NCI-H774 (cell line): ENCODE data around the gene TERT.

Experiments used
- DNase-seq: peaks from one replicate; lab custom pipeline; 2025; lab: John Stamatoyannopoulos, UW

The TERT gene

DNA sequence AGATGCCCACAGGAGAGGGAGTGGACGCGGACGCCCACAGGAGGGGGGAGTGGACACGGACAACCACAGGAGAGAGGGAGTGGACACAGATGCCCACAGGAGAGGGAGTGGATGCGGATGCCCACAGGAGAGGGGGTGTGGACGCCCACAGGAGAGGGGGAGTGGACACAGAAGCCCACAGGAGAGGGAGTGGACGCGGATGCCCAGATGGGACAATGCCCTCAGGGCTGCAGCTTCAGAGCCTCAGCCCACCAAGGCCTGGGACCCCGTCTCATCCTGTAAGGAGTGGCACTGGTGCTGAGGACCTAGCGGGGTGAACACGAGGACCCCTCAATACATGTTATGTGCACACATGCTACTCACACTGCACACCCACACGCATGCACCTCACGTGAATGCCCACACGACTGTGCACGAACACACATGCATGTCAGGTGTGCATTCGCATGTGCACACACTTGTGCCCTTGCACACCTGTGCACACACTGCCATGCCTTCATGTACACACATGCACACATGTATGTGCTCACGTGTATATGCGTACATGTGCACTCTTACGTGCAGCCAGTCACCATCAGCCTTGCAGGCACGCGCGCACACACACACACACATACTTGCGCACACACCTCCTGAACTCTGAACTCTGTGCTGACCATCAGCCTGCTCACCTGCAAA, 34.9 kb downstream of the TERT start:
- DNase-seq = no peak

- no peak for DNase-seq
Measured at GRCh38 chr5:1257841-1258240, 37.0 kb downstream of the TERT start.

DNA sequence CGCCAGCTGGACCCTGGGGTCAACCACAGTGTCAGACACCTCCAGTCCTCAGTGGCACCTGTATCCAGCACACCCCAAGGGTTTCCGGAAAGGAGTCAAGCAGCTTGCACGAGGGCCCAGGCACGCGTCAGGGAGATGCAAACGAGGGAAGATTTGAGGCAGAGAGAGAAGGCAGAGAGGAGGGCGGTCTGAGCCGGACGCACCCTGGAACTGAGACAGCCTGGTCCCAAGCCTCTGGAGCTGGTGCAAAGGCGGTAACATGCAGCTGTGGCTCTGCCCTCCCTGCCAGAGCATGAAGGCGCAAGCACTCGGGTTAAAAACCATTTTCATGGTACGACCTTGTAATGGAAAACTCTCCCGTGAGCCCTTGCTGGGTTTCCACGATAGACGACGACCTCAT, 37.5 kb downstream of the TERT start:
- no peak for DNase-seq

DNA sequence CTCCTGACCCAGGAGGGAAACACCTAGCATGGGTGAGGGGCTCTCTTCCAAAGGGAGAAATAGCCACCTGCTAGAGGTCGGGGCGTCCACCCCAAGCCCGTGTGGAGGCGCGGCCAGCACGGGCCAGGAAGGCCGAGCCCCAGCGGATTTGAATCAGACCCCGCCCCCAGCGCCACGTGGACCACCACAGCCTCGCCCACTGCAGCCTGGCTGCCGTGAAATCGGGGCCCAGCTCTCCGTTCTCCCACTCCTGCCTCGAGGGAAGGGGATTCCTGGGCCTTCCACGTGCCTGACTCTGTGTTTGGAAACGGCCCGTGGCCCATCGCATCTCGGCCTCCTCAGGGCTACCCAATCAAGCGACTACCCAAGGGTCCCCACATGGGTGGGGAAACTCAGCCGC, 38.1 kb downstream of the TERT start:
- no peak for DNase-seq

- no peak for DNase-seq
Measured at GRCh38 chr5:1255081-1255561, 39.7 kb downstream of the TERT start.

DNA sequence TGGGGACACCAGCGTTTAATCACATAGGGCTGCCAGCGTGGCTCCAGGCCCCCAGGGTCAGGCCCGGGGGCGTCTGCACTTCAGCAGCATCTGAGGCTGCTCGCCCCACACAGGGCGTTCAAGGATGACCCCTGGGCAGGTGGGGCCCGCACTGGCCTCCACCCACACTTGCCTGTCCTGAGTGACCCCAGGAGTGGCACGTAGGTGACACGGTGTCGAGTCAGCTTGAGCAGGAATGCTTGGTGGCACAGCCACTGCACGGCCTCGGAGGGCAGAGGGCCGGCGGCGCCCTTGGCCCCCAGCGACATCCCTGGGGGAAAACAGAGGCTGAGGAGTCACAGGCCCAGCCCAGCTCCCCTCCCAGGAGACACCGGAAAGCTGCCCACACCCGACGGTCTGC, 40.7 kb downstream of the TERT start:
- DNase-seq = no peak

DNA sequence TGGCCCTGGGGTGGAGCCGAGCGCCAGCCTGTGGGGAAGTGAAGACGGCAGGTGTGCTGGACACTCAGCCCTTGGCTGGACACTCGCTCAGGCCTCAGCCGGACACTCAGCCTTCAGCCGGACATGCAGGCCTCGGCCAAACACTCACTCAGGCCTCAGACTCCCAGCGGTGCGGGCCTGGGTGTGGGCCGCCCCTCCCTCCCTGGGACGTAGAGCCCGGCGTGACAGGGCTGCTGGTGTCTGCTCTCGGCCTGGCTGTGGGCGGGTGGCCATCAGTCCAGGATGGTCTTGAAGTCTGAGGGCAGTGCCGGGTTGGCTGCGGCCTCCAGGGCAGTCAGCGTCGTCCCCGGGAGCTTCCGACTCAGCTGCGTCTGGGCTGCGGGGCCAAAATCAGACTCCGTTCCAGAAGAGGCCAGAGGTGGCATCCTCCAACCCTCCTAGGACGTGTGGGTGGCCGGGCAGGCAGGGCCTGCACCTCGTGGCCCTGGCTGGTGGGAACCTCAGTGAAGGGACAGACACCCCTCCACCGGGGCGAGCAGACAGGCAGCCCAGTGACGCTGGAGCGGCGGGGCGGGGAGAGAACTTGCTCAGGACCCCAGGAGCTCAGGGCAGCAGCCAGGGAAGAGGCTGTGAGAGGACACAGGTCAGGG, 41.3 kb downstream of the TERT start:
- no peak for DNase-seq

DNA sequence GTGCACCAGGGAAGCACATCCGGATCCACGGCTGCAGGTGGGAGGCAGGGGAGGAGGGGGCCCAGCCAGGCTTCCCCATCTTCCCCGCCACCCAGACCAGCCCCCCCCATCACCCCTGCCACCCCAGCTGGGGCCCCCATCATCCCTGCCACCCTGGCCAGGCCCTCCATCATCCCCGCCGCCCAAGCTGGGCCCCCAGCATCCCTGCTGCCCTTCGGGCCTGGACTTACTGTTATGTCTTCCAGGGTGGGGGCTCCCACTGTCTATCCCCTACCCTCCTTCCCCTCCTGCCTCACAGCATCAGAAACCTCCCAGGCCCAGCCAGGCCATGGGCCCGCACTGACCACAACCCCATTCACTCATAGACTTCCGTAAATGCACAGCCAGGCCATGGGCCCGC, 42.2 kb downstream of the TERT start:
- DNase-seq = no peak

DNA sequence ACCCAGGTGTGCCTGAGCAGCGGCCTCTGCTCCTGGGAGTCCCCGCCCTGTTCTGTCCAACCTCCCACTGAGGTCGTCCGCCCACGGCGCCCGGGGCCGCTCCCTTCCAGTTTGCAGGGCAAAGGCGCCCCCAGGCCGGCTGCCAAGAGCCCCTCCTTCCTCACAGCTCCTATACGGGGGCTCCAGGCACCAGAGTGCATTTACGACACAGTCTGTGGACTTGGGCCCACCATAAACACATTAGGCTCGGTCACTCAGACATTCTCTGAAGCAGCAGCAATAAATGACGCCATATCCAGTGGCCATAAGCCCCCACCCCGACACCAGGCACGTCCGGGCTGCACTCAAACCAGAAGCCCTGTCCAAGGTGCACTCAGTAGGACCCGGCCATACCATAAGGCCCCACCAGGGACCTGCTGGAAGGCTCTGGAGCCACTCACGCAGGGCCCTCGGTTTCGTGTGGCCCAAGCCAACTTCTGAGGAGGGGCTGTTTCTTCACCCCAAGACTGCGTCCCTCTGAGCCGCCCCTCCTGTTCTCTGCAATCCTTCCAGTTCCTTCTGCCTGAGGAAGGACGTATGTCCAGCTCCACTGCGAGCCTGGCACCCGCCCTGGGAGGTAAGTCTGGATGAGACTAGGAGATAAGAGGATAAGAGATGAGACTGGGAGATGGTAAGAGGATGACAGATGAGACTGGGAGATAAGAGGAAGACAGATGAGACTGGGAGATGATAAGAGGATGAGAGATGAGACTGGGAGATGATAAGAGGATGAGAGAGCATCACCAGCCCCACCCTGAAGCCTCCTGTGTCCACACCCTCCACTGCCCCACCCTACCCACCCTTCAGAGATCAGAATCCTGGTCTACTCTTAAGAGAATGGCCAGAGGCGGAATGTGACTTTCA, 42.9 kb downstream of the TERT start:
- DNase-seq = no peak

GRCh38 chr5:1249366-1250280, 45.2 kb downstream of the TERT start:
- DNase-seq = no peak

- DNase-seq = no peak
Measured at GRCh38 chr5:1247811-1248210, 47.1 kb downstream of the TERT start.

DNA sequence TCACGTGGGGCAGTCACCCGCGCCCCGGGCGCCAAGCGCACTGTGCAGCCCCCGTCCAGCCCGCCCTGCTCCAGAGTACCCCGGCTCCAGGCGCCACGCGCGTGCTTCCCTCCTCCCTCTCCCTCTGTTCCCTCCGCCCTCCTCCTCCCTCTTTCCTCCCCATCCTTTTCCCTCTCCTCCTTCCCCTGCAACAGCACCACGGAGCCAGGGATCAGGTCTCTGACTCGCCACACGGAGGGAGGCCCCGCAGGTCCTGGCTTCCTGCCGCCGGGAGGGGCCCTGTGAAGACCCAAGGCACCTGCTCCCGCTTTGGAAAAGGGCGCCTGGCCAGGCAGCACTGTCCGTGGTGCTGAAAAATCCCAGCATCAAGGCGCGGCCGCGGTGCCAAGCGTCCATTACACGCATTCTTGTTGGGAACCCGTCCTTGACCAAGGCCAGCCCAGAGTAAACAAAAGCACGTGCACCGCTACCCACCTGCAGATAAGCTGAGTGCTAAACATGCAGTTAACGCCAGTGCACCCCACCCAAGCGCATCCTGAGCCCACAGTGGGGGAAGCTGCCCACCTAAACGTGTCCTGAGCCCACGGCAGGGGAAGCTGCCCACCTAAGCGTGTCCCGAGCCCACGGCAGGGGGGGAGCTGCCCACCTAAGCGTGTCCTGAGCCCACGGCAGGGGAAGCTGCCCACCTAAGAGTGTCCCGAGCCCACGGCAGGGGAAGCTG, 48.0 kb downstream of the TERT start:
- DNase-seq = no peak

GRCh38 chr5:1245905-1246576, 48.8 kb downstream of the TERT start:
- DNase-seq = no peak

DNA sequence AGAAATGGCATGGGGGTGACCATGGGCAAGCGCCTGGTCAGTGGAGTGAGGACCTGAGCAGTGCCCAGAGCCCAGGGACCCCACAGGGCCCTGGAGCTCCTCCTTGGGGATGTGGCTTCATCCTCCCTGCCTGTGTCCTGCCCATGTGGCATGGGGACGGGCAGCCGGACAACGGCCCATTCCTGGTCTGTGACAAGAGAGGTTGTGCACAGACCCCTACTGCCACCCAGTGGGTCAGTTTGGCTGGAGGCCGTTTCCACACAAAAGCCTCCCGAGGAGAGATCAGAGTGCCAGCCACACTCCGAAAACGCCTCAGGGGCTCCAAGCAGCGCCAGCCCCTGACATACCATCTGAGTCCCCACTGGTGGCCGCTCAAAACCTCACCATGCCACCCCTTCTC, 49.9 kb downstream of the TERT start:
- DNase-seq = no peak

DNA sequence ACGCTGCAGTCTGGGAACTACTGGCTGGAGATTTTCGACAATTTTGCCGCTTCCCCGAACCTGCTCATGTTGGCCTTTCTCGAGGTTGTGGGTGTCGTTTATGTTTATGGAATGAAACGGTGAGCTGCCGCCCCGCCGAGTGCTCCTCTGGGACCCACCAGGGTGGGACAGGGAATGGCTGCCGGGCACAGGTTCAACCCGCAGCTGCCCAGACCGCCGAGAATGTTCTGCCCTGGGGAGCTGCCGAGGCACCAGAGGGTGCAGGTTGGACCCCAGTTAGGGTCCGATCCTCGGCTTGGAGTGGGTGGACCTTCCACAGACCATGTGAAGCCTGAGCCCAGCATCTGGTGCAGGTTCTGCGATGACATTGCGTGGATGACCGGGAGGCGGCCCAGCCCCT, 50.6 kb downstream of the TERT start:
- DNase-seq = no peak

GRCh38 chr5:1243487-1244130, 51.3 kb downstream of the TERT start:
- no peak for DNase-seq

DNA sequence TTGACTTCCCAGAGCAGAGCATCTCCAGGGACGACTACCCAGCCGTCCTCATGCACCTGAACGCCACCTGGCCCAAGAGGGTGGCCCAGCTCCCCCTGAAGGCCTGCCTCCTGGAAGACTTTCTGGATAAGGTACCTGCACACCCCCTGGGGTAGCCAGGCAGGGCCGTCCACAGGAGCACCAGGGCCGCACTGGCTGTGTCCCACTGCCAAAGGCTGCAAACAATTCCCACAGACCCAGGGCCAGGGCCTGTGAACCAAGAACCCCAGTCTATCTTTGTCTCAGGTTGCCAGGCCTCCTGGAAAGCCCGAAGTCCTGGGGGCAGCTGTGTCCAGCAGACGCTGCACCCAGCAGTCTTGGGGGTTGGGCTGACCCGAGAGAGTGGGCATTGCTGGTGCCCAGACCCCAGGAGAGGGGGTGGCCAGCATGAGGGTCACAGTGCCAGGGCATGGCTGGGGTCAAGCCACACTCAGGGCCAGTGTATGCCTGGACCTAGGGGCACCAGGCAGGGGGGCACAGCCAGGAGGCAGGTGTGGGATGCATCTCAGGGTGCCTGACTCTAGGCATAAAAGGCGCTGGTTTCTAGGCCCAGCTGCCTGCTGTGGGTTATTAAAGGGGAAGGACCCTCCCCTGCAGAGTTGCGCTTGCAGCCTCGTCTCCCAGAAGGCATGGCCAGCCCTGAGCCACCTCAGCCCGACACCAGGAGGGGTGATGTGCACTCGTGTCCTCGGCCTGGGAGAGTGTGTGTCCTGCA, 52.0 kb downstream of the TERT start:
- DNase-seq = no peak

GRCh38 chr5:1241509-1242080, 53.3 kb downstream of the TERT start:
- no peak for DNase-seq
